SKM-1 (cell line): Measurements from ENCODE around the gene ZNF609.
A peak's percentile ranks its signal among the peaks of the same experiment; 100 is the strongest.

Experiments
- DNase-seq: peaks from one replicate; lab custom pipeline; 2025; ENCODE audit not compliant: unreplicated experiment; lab: John Stamatoyannopoulos, UW

Gene ZNF609

GRCh38 chr15:64717130-64717529 is 256.8 kb downstream of the ZNF609 start:
- DNase-seq: no peak

GRCh38 chr15:64717735-64718495 is 257.5 kb downstream of the ZNF609 start:
- DNase-seq: no peak

- no peak for DNase-seq
Observed at GRCh38 chr15:64720188-64720587, 259.8 kb downstream of the ZNF609 start.

DNA sequence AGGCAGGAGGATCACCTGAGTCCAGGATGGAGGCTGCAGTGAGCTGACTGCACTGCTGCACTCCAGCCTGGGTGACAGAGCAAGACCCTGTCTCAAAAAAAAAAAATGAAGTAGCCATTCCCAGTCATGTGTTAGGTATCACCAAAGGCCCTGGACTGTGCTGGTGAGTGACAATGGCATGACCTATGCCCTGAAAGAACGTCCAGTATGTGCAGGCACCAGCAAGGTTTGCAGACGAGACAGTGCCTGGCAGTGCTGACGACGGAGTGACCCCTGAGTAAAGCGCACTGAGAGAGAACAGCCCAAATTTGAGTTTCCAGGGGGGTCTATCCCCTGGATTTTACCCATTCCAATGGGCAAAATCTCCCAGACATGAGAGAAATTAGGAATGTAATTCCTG is 269.8 kb downstream of the ZNF609 start:
- DNase-seq: no peak

- DNase-seq: peak; percentile 79
Observed at GRCh38 chr15:64731012-64731804, 270.8 kb downstream of the ZNF609 start.

DNA sequence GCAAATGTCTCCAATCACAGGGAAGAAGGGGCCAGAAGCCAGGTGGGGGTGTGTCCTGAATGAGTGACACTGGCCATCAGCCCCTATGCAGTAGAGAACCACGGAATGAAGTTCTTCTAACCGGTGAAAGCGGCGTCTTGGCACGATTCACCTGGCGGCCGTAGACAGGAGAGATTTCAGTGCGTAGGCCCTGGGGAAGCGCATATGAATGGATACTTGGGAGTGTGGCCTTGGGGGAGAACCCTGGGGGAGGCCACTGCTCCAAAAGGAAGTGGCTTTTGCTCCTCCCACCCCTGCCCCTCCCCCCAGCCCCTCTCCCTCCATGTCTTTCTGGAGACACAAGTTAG is 271.4 kb downstream of the ZNF609 start:
- no peak for DNase-seq

- DNase-seq: no peak
Observed at GRCh38 chr15:64732156-64732860, 271.9 kb downstream of the ZNF609 start.
